Measurements from ENCODE around the gene MEX3B.

DNA sequence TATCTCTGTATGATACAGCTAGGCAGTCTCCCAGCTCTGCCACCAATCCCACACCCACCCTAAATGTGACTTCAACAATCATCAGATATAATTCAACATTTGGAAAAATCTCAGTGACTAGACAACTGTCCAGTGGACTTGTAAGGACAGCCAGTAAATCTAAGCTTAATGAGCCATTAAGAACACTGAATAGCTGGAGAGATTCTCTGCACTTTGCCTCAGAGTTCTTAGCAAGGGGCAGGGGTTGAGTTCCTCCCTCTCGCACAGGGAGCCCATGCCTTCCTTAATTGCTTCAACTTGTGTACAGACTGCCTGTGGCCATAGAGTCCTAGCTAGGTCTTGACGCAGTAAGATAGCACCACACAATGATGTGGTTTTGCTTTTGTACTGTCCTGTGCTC is 15.6 kb downstream of the MEX3B start:
- no peak for TF ChIP-seq CTCF (IDR thresholded peaks at IDR 0.05; ENCODE audit: low read length)
- no peak for TF ChIP-seq EZH2 (optimal IDR thresholded peaks at IDR 0.05; ENCODE audit: low read depth, low read length)
- TF ChIP-seq EZH2phosphoT487 (IDR thresholded peaks at IDR 0.05; ENCODE audit: low read length), result no peak
